ENCODE results near the gene SMYD3.
A peak's percentile ranks its signal among the peaks of the same experiment; 100 is the strongest.

Gene SMYD3

DNA sequence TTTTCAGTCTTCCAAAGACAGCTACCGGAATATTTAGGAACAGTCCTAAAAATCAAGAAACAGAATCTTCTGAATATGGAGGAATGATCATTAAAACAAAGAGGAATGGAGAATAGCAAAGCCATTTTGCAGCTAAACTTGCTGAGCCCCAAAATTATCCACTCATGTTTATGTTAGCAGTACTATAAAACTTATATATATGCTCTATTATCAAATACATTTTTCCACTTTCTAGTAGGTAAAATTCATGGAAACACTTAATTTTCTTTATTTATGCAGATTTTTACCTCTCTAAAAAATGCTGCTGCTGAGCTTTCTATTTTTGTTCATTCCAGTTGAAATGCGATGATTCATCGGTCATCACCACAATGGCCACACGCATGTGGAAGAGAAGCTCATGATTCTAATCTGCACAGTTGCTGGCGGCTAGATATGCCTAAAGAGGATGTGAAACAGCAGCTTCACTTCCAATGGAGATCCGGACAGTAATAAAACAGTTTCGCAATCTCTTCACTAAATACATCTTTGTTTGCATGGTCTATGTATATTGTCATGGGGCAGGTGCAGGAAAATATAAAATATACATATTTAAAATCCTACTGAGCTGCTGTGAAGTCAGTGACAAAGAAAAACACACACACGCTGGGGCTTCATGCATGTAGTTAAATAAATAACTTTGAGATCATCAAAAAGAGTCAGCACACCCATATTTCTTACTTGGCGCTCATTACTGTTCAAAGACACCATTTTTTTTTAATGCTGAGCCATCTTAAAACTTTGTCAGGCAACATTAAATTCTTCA is 292.2 kb downstream of the SMYD3 start:
- TF ChIP-seq CTCF (IDR thresholded peaks at IDR 0.05; ENCODE audit: insufficient read depth, missing control alignments) = no peak
- FAIRE-seq (no peak), DNase-seq (ENCODE audit: insufficient read length, low spot score) (no peak)

DNA sequence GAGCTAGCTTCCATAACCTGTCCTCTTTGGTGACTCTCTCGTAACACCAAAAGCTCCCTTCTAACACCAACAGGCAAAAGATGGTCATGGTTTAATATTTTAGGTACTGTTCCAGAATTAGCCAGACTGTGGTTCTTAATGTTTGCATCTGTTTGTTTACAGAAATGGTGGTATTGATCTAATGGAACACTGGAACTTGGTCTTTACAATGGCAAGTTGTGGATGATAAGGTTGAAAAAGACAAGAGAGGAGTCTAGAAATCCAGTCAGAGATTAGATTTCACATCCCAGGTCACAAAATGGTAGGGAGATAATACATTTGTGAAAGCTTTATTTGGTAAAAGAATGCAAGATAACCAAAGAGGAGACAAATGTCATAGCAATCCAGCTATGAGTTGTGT is 293.1 kb downstream of the SMYD3 start:
- DNase-seq (ENCODE audit: insufficient read length, low spot score) (no peak), FAIRE-seq (no peak)
- no peak for TF ChIP-seq CTCF (IDR thresholded peaks at IDR 0.05; ENCODE audit: insufficient read depth, missing control alignments)

GRCh38 chr1:246213502-246213901 is 293.6 kb downstream of the SMYD3 start:
- FAIRE-seq (no peak), DNase-seq (ENCODE audit: insufficient read length, low spot score) (no peak)
- no peak for TF ChIP-seq CTCF (IDR thresholded peaks at IDR 0.05; ENCODE audit: insufficient read depth, missing control alignments)

- no peak for TF ChIP-seq CTCF (IDR thresholded peaks at IDR 0.05; ENCODE audit: insufficient read depth, missing control alignments)
- FAIRE-seq (no peak), DNase-seq (ENCODE audit: insufficient read length, low spot score) (no peak)
Measured at GRCh38 chr1:246213036-246213435, 294.0 kb downstream of the SMYD3 start.

DNA sequence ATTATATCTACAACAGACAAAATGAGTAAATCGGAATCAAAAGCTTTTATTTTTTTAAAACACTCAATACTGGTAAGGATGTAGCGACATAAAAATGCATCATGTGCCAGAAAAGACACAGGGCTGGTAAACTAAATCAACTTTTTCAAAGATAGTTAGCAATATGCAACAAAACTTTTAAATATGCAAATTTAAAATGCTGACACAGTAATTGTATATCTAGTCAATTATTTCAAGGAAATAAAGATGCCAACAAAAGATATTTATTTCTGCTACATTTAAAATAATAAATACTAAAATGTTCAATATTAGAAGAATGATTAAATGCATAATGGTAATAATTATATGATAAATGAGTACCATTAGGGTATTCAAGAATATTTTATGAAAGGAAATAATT is 295.1 kb downstream of the SMYD3 start:
- DNase-seq (ENCODE audit: insufficient read length, low spot score) = no peak
- no peak for FAIRE-seq
- no peak for TF ChIP-seq CTCF (IDR thresholded peaks at IDR 0.05; ENCODE audit: insufficient read depth, missing control alignments)

GRCh38 chr1:246210756-246211155 is 296.3 kb downstream of the SMYD3 start:
- no peak for TF ChIP-seq CTCF (IDR thresholded peaks at IDR 0.05; ENCODE audit: insufficient read depth, missing control alignments)
- no peak for DNase-seq (ENCODE audit: insufficient read length, low spot score)
- FAIRE-seq = no peak

DNA sequence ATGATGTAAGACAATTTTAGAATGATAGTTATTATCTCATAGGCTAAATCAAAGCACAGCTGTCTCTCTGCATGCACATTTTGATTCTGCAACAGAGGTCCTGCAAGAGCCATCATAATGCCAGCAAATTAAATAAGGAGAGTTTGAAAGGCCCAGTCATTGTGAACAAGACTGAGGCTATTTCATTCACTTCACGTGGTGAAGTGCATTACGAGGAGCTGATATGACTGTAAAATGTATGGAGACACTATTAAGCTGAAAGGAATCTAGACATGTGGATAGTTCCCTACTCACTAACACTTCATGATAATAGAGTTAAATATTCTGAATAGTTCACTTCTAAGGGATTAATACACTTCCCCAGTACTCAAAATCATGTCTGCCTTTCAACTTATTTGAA is 299.0 kb downstream of the SMYD3 start:
- no peak for TF ChIP-seq CTCF (IDR thresholded peaks at IDR 0.05; ENCODE audit: insufficient read depth, missing control alignments)
- DNase-seq (ENCODE audit: insufficient read length, low spot score) (no peak), FAIRE-seq (peak; percentile 11)
